ENCODE data around the gene SLC6A7.

SLC6A7 gene

GRCh38 chr5:150221471-150221870, 31.6 kb downstream of the SLC6A7 start:
- Histone ChIP-seq H3K9me3 (ENCODE audit: control insufficient read depth, insufficient read depth, low read depth, low read length) (no peaks in the 10 kb centered on the region), H3K27ac (ENCODE audit: extremely low read depth, low read depth, low read length) (no peak overlapping the region), H3K36me3 (ENCODE audit: control insufficient read depth in 2 of 2, insufficient read depth in 1 of 2, low read length in 2 of 2) (no peaks in the 10 kb centered on the region), H3K4me1 (ENCODE audit: control insufficient read depth, insufficient read depth, low read length) (no peaks in the 10 kb centered on the region), H3K4me3 (ENCODE audit: low read depth, low read length) (no peak overlapping the region)
- POLR2A ChIA-PET: no interaction called here
- CTCF ChIA-PET: interaction anchor here (0.6 kb wide), 1 partner anchor 127 kb away, joined by 3 read pairs; no protein-coding TSS in a partner anchor
- TF ChIP-seq SETDB1 (IDR thresholded peaks at IDR 0.05; ENCODE audit: insufficient read length, low read length): no peak
- TF ChIP-seq ZNF266 (tag by site-specific recombination; IDR thresholded peaks at IDR 0.05; ENCODE audit: low read depth): no peak
- no peak for TF ChIP-seq ZNF202 (tag by site-specific recombination; IDR thresholded peaks at IDR 0.05; ENCODE audit: borderline replicate concordance)
- TF ChIP-seq ZNF621 (tag by site-specific recombination; IDR thresholded peaks at IDR 0.05): no peak
- no peak for TF ChIP-seq ZSCAN18 (tag by site-specific recombination; IDR thresholded peaks at IDR 0.05)
- TF ChIP-seq ZNF624 (tag by site-specific recombination; IDR thresholded peaks at IDR 0.05): no peak
- TF ChIP-seq ZSCAN4 (tag by site-specific recombination; IDR thresholded peaks at IDR 0.05): no peak
- TF ChIP-seq ZSCAN23 (tag by site-specific recombination; IDR thresholded peaks at IDR 0.05): no peak
- TF ChIP-seq ZNF488 (tag by site-specific recombination; IDR thresholded peaks at IDR 0.05): no peak
- no peak for TF ChIP-seq ZNF174 (tag by site-specific recombination; IDR thresholded peaks at IDR 0.05)
- no peak for TF ChIP-seq OSR2 (tag by site-specific recombination; IDR thresholded peaks at IDR 0.05)
- TF ChIP-seq ZNF558 (tag by site-specific recombination; IDR thresholded peaks at IDR 0.05): no peak
- TF ChIP-seq ZBTB17 (tag by site-specific recombination; IDR thresholded peaks at IDR 0.05): no peak
- no peak for TF ChIP-seq ZNF155 (tag by site-specific recombination; IDR thresholded peaks at IDR 0.05)
- TF ChIP-seq ZNF626 (tag by site-specific recombination; IDR thresholded peaks at IDR 0.05): no peak
- TF ChIP-seq ZNF341 (tag by site-specific recombination; IDR thresholded peaks at IDR 0.05; ENCODE audit: low read depth): no peak
- TF ChIP-seq SP3 (tag by site-specific recombination; IDR thresholded peaks at IDR 0.05): no peak
- TF ChIP-seq IKZF3 (tag by site-specific recombination; IDR thresholded peaks at IDR 0.05): no peak
- TF ChIP-seq ZNF837 (tag by site-specific recombination; IDR thresholded peaks at IDR 0.05): no peak

- CTCF ChIA-PET: interaction anchor here (0.7 to 0.8 kb wide), 3 partner anchors 27 to 389 kb away, joined by 3 read pairs; no protein-coding TSS in a partner anchor
- H3K9me3 ChIP-seq (ENCODE audit: control insufficient read depth, insufficient read depth, low read depth, low read length): no peaks in the 10 kb centered on the region
- no peak overlapping the region for H3K4me3 ChIP-seq (ENCODE audit: low read depth, low read length)
- H3K36me3 ChIP-seq (ENCODE audit: control insufficient read depth in 2 of 2, insufficient read depth in 1 of 2, low read length in 2 of 2): no peaks in the 10 kb centered on the region
- H3K27ac ChIP-seq (ENCODE audit: extremely low read depth, low read depth, low read length): no peak overlapping the region
- no peaks in the 10 kb centered on the region for H3K4me1 ChIP-seq (ENCODE audit: control insufficient read depth, insufficient read depth, low read length)
- TF ChIP-seq ZNF830 (tag by site-specific recombination; IDR thresholded peaks at IDR 0.05; ENCODE audit: low read depth): no peak
- TF ChIP-seq ZNF654 (tag by site-specific recombination; IDR thresholded peaks at IDR 0.05; ENCODE audit: low read depth): no peak
- POLR2A ChIA-PET: no interaction called here
Measured at GRCh38 chr5:150222906-150223305, 33.0 kb downstream of the SLC6A7 start.

- Histone ChIP-seq H3K4me3 (ENCODE audit: low read depth, low read length) (no peak overlapping the region), H3K36me3 (ENCODE audit: control insufficient read depth in 2 of 2, insufficient read depth in 1 of 2, low read length in 2 of 2) (no peaks in the 10 kb centered on the region), H3K9me3 (ENCODE audit: control insufficient read depth, insufficient read depth, low read depth, low read length) (no peaks in the 10 kb centered on the region), H3K27ac (ENCODE audit: extremely low read depth, low read depth, low read length) (no peak overlapping the region), H3K4me1 (ENCODE audit: control insufficient read depth, insufficient read depth, low read length) (no peaks in the 10 kb centered on the region)
- ChIA-PET CTCF (interaction anchor here (0.7 kb wide), 1 partner anchor 62 kb away, joined by 3 read pairs; no protein-coding TSS in a partner anchor), POLR2A (no interaction called here)
- TF ChIP-seq ZNF518A (tag by site-specific recombination; conservative IDR thresholded peaks at IDR 0.05; ENCODE audit: low read depth): no peak
- no peak for TF ChIP-seq ZNF626 (tag by site-specific recombination; IDR thresholded peaks at IDR 0.05)
- TF ChIP-seq ZNF19 (tag by site-specific recombination; IDR thresholded peaks at IDR 0.05; ENCODE audit: low read depth): no peak
- TF ChIP-seq ZNF350 (tag by site-specific recombination; IDR thresholded peaks at IDR 0.05): no peak
- no peak for TF ChIP-seq ZNF530 (tag by site-specific recombination; IDR thresholded peaks at IDR 0.05; ENCODE audit: low read depth)
- TF ChIP-seq ZNF48 (tag by site-specific recombination; IDR thresholded peaks at IDR 0.05): no peak
Measured at GRCh38 chr5:150223474-150223873, 33.6 kb downstream of the SLC6A7 start.

All from HEK293 (cell line).